ENCODE results near the gene FAM20C.

- TF ChIP-seq, protein P1, sequence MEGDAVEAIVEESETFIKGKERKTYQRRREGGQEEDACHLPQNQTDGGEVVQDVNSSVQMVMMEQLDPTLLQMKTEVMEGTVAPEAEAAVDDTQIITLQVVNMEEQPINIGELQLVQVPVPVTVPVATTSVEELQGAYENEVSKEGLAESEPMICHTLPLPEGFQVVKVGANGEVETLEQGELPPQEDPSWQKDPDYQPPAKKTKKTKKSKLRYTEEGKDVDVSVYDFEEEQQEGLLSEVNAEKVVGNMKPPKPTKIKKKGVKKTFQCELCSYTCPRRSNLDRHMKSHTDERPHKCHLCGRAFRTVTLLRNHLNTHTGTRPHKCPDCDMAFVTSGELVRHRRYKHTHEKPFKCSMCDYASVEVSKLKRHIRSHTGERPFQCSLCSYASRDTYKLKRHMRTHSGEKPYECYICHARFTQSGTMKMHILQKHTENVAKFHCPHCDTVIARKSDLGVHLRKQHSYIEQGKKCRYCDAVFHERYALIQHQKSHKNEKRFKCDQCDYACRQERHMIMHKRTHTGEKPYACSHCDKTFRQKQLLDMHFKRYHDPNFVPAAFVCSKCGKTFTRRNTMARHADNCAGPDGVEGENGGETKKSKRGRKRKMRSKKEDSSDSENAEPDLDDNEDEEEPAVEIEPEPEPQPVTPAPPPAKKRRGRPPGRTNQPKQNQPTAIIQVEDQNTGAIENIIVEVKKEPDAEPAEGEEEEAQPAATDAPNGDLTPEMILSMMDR (conservative IDR thresholded peaks at IDR 0.05 in 1 of 2, IDR thresholded peaks at IDR 0.05 in 1 of 2; ENCODE audit: extremely low read depth in 1 of 2, insufficient read depth in 1 of 2, low read depth in 1 of 2, low read length in 2 of 2) = no peak
- no peak for TF ChIP-seq EZH2 (IDR thresholded peaks at IDR 0.05; ENCODE audit: borderline replicate concordance, low read length)
These were observed 117.3 kb downstream of the FAM20C start for GRCh38 chr7:309586-310228.

Measured in mammary epithelial cell (primary cell).